H1 (cell line): Measurements from ENCODE around the gene EDEM1. TPM values are rescaled to one million over a fixed set of nuclear protein-coding genes. Genes with fewer than 3 reads are reported as not detected.

Experiments
- ASH2L ChIP-seq: fragments of 200-600, 300-600 bp; sonication (generic); IDR thresholded peaks from one replicate; pipeline ENCODE4 v1.7.1; 2017; ENCODE audit warnings: low read length
- ATF2 ChIP-seq: IDR thresholded peaks from 2 replicates; pipeline ENCODE4 v1.6.1; 2012; ENCODE audit warnings: low read length, inconsistent platforms
- EZH2 ChIP-seq: fragments of 200-600 bp; sonication (generic); IDR thresholded peaks from 2 replicates; pipeline ENCODE4 v1.7.1; 2012; ENCODE audit warnings: low read depth, mild to moderate bottlenecking, moderate library complexity, low read length, inconsistent platforms; ENCODE audit not compliant: severe bottlenecking
- GABPA ChIP-seq: IDR thresholded peaks from 2 replicates; pipeline ENCODE4 v1.6.1; 2011; ENCODE audit warnings: mild to moderate bottlenecking, low read length, moderate library complexity, borderline replicate concordance; ENCODE audit not compliant: insufficient read depth
- HDAC2 ChIP-seq, 2 experiments: fragments of 300-600 bp in 1 of 2; sonication (generic) in 1 of 2; IDR thresholded peaks; 2 replicates each; pipeline ENCODE4 v1.6.1; 2011 to 2012; ENCODE audit warnings: low read depth in 2 of 2, low read length in 2 of 2, mild to moderate bottlenecking in 2 of 2, moderate library complexity in 2 of 2, borderline replicate concordance in 1 of 2, inconsistent platforms in 1 of 2
- POLR2AphosphoS5 ChIP-seq: IDR thresholded peaks from 2 replicates; pipeline ENCODE4 v1.6.1; 2011; ENCODE audit warnings: low read depth, low read length
- SIN3A ChIP-seq, 2 experiments: IDR thresholded peaks in 1 of 2; conservative IDR thresholded peaks in 1 of 2; 2 replicates each; pipeline ENCODE4 v1.6.1; 2011 to 2012; ENCODE audit warnings: low read length in 2 of 2, improper control_type of control experiment in 1 of 2, low read depth in 1 of 2, mild to moderate bottlenecking in 1 of 2
- polyA plus RNA-seq, 7 experiments: library from polyadenylated mRNA; depleted of rRNA in 3 of 7; stranded (reverse) in 5 of 7; unstranded in 2 of 7; fragments of >200 nt in 5 of 7; fragments of 200-250 nt in 2 of 7; gene quantifications; 1 replicate in 5 of 7; 2 replicates in 1 of 7; 4 replicates in 1 of 7; pipeline versions ENCODE4 v1.2.1 to v1.2.3, GENCODE V29; 2011 to 2013; ENCODE audit warnings: missing spikeins in 2 of 7, mixed read lengths in 2 of 7
- total RNA-seq: library from RNA; stranded (reverse); fragmentation: NEBNext Ultra II Directional; extraction: Animal tissue kit (Norgen Biotek cat#: 25700); gene quantifications from 2 replicates; pipeline ENCODE4 v1.2.1, GENCODE V29; 2021

Gene EDEM1
- total and polyA plus RNA-seq, 2 of the 8 experiments (the other 6 are each of a cell fraction or from before 2014, with no cell fraction given): 4.8 to 16.4 TPM

GRCh38 chr3:5227812-5228211 is 40.3 kb downstream of the EDEM1 start (continued):
- TF ChIP-seq ATF2: no peak
- TF ChIP-seq ASH2L: no peak
- TF ChIP-seq POLR2AphosphoS5: no peak
- TF ChIP-seq HDAC2 (IDR thresholded peaks at IDR 0.05; ENCODE audit: borderline replicate concordance in 1 of 2, low read depth in 2 of 2, low read length in 2 of 2): no peak
- no peak for TF ChIP-seq EZH2
- no peak for TF ChIP-seq GABPA
- TF ChIP-seq SIN3A (conservative IDR thresholded peaks at IDR 0.05 in 1 of 2, IDR thresholded peaks at IDR 0.05 in 1 of 2; ENCODE audit: low read depth in 1 of 2, low read length in 2 of 2): no peak
